ENCODE results near the gene MAGI3.
"Not testable (repeated sequence)": the region's sequence is repeated elsewhere in the genome, so short reads cannot be mapped to it uniquely, and the experiment has no call there.

Gene MAGI3

GRCh38 chr1:113517983-113518382 is 127.7 kb downstream of the MAGI3 start:
- DNase-seq (ENCODE audit: low read depth), result no peak

DNA sequence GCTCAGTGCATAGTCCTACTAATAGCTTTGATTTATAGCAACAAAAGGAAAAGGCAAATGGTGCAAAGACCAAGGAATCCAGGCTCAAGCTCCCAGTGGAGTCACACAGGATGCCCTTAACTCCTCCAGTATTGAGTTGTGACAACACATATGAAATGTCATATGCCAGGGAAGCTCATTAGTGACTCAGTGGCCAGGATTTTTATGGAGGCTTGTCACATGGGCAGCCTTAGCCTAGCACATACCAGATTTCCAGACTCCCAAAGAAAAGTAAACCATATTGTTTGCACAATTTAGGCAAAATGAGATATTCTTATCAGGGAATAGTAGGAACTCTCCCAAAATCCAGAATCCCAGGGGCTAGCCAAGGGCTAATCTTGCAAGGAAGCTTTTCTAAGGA is 129.2 kb downstream of the MAGI3 start:
- no peak for DNase-seq (ENCODE audit: low read depth)

DNA sequence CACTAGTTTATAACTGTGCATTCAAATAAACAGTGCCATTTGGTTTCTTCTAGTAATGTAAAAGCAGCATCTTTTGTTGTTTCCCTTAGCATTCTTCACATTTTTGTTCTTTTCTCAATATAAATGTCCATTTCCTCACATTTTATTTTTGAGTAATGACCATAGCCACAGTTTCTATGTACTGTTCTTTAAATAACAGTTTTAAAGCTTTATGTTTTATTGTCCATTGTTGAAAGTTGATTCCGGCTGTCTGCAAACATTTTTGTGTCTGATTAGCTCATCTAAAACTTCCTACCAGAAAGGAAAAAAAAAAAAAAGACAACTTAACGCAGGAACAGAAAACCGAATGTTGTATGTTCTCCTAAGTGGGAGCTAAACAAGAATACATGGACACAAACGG is 139.7 kb downstream of the MAGI3 start:
- DNase-seq (ENCODE audit: low read depth), result no peak

DNA sequence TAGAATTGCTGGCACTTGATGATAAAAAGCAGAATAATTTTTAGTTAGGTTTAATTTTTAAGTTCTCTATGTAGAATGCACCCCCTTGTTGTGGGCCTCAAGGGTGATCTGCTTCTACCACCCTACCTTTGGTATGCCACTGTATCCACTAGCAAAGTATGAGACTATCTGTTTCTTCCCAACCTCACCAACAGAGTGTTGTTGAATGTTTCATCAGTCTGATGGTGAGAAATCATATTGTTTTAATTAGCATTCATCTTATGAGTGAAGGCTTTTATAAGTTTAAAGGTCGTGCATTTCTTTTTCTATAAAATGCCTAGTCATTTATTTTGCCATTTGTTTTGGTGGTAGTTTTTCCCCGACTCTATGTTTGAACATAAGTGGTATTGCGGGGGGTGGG is 141.0 kb downstream of the MAGI3 start:
- no peak for DNase-seq (ENCODE audit: low read depth)

GRCh38 chr1:113533061-113533460 is 142.7 kb downstream of the MAGI3 start:
- DNase-seq (ENCODE audit: low read depth), result no peak

GRCh38 chr1:113534130-113534817 is 144.0 kb downstream of the MAGI3 start:
- no peak for DNase-seq (ENCODE audit: low read depth)

DNA sequence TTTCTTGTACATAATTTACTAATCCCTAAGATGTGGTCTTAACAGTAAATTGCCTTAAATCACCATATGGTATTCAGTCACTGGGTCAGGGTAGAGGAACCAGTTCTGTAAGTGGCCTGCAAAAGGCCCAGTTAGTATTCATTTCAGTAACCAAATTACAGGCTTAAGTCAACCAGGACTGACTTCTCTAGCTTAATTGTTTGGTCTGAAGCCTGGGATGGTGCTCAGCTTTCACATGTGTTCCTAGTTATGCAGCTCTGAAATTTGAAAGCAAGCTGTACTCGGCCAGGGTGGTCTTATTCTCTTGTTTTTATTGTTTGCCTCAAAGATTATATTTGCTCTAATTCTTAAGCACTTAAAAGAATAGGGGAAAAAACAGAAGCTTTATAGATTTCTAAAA is 144.6 kb downstream of the MAGI3 start:
- DNase-seq (ENCODE audit: low read depth), result no peak

DNA sequence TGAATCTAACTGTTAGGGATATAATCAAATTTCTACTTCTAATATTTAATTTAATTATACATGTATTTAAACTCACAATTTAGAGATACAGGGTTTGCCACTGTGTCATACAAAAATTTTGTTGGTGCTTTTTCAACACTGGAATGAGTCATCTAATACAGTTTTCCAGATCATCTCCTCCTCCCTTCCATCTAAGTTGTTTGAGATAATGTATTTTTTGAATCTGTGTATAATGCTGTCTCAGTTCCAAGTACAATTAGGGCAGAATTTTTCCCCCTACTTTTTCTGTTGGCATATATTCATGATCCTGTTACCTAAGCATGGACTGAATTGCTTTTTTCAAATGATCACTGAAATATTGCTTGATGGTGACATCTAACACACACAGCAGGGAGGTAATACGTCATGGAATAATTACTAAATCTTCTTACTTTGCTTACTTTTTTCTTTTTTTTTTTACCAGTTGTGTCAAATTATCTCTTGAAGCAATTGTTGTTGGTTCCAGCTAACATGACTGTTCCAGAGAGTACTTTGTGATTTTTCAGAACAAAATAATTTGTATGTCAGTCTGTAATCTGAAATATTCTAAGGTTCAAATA is 146.0 kb downstream of the MAGI3 start:
- DNase-seq (ENCODE audit: low read depth), result no peak

GRCh38 chr1:113538225-113538624 is 147.9 kb downstream of the MAGI3 start:
- DNase-seq (ENCODE audit: low read depth), result no peak

DNA sequence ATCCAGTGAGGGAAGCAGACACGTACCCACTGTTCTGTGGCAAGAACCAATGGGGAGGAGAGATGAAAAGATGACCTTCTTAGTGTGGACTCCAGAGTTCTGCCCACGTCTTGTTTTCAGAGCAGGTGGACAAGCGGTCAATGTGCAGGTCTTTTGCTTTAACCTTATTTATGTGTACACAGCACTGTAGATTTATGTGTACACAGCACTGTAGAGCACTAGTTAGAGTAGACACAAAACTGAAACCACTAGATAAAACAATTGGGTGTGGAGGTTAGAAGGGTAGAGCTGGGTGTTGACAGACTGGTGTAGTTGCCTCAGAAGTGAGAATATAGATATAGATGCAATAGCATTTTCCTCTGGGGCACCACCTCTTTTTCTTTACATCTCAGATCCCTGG is 150.0 kb downstream of the MAGI3 start:
- no peak for DNase-seq (ENCODE audit: low read depth)

GRCh38 chr1:113541106-113541505 is 150.8 kb downstream of the MAGI3 start:
- DNase-seq (ENCODE audit: low read depth), result no peak

- DNase-seq (ENCODE audit: low read depth), result no peak
Measured at GRCh38 chr1:113542221-113542701, 151.9 kb downstream of the MAGI3 start.

DNA sequence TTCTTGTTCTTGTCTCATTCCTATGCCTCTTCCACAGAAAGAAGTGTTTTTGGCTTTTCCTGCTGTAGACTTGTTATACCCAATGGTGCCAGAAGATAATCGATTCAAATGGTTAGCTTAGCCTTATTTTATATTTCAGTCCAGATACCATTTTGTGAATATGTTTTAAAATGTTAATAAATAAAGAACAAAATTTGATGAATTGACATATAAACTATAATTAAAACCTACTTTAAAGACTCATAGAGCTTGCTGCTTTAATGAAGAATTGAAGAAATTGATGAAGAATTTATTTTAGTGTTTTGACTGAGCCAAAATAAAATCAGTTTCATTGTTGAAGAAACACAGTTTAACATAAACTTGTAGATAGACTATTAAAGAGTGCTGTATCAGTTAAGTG is 152.8 kb downstream of the MAGI3 start:
- DNase-seq (ENCODE audit: low read depth), result no peak

- DNase-seq (ENCODE audit: low read depth), result no peak
Measured at GRCh38 chr1:113545210-113545609, 154.9 kb downstream of the MAGI3 start.

DNA sequence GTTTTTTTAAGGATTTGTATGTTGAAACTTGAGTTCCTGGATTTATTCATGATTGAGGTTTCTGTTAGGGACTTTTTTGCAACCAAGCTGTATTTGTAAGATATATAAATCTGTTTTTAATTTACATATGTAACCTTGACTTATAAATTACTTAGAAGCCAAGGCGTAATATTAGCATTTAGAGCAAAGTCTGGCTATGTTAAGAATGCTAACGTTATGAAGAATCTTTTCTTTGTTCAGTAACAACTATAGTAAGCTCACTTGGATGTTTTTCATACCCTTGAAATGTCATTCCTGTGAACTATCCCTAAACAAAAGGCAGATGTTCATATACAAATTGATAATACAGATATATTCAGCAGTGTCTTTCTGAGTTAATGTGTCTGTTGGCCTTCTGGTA is 155.3 kb downstream of the MAGI3 start:
- DNase-seq (ENCODE audit: low read depth), result no peak

- no peak for DNase-seq (ENCODE audit: low read depth)
Measured at GRCh38 chr1:113551728-113552127, 161.4 kb downstream of the MAGI3 start.

- no peak for DNase-seq (ENCODE audit: low read depth)
Measured at GRCh38 chr1:113552244-113552643, 161.9 kb downstream of the MAGI3 start.

DNA sequence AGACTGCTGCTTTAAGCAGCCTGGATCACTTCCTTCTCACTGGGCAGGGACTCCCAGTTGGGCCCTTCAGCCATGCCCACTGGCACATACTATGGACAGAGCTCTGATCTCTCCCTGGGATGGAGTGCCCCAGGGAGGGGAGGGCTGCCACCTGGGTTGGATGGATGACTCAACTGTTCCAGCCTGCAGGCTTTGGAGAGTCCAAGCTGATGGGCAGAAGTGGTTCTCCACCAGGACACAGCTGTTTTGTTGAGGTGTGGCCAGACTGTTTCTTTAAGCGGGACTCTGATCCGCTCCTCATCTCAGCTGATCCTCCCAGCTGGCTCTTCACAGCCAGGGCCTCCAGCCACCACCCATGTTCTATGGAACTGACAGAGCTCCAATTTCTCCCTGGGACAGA is 166.9 kb downstream of the MAGI3 start:
- no peak for DNase-seq (ENCODE audit: low read depth)

DNA sequence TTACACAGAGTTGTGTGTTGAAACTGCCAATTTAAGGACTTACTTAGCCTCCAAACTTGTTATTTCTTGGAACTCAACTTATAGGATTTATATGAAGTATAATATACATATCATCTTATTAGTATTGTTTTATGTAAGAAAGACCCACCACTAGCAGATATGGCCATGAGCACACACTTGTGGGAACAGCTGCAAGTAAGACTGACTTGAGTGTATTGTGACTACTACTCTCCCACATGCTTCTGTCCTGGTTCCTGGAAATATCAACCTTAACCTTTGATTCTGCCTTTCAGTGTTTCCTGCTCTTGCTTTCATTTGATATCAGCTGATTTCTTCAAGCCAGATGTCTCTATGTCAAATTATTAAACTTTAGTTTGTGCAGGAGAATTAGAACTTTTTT is 175.3 kb downstream of the MAGI3 start:
- DNase-seq (ENCODE audit: low read depth), result no peak

GRCh38 chr1:113567427-113567826 is 177.1 kb downstream of the MAGI3 start:
- no peak for DNase-seq (ENCODE audit: low read depth)

DNA sequence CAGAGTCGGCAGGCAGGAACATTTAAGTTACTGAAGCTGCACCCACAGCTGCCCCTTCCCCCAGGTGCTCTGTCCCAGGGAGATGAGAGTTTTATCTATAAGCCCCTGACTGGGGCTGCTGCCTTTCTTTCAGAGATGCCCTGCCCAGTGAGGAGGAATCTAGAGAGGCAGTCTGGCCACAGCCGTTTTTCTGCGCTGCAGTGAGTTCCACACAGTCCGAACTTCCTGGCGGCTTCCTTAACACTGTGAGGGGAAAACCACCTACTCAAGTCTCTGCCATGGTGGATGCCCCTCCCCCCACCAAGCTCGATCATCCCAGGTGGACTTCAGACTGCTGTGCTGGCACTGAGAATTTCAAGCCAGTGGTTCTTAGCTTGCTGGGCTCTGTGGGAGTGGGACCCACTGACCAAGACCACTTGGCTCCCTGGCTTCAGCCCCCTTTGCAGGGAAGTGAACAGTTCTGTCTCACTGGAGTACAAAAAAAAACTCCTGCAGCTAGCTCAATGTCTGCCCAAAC is 185.5 kb downstream of the MAGI3 start:
- DNase-seq (ENCODE audit: low read depth), result not testable (repeated sequence)

DNA sequence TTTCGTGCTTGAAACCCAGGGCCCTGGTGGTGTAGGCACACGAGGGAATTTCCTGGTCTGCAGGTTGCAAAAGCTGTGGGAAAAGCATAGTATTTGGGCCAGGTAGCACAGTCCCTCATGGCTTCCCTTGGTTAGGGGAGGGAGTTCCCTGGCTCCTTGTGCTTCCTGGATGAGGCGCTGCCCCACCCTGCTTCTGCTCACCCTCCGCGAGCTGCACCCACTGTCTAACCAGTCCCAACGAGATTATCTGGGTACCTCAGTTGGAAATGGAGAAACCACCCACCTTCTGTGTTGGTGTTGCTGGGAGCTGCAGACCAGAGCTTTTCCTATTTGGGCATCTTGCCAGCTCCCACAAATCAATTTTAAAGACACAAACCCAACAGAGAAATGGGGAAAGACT is 186.0 kb downstream of the MAGI3 start:
- DNase-seq (ENCODE audit: low read depth), result no peak

DNA sequence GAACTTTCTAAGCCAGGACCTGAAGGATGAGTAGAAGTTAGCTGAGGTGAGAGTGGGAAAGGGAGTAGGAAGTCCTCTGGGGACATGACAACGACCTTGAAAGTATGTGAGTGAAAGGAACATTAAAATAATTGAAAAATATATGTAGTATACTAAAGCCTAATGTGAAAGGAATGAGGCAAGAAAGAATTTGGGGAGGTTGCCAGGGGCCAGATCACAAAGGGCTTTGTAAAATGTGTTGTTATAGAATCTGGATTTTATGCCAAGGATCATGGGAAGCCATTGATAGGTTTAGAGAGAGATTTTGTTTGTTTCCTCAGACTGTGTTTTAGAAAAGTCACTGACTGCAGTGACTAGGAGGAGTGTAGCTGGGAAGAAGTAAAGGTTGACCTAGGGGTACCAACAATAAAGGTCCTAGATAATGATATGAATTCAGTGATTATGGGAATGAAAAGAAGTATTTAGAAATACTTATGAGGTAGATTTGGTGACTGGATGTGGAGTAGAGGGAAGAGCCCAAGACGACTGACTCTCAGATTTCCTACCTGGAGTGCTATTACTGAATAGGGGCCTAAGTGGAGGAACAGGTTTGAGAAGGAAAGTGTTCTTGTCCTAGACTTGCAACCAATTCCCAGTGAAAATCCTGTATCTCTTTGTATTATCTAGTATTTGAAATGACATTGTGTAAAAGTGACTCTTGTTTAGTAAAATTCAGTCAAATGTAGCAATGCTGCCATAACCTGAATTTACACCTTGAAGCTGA is 189.1 kb downstream of the MAGI3 start:
- no peak for DNase-seq (ENCODE audit: low read depth)

Measured in stimulated activated CD8-positive, alpha-beta memory T cell treated with anti-CD3 and anti-CD28 coated beads, Interleukin-12 subunit alpha, Interleukin-12 subunit beta, amount 100 ng/mL, for 4 hours (primary cell).